Neural cell (in vitro differentiated cells): ENCODE data around the gene ZNF578. TPM values are rescaled to one million over a fixed set of nuclear protein-coding genes. Genes with fewer than 3 reads are reported as not detected.
"Not testable (repeated sequence)": the region's sequence is repeated elsewhere in the genome, so short reads cannot be mapped to it uniquely, and the experiment has no call there.

Experiments used
- H2AFZ ChIP-seq: fragments of 200-600, 300-800 bp; sonication (generic), shearing (Covaris generic); 2 replicates; pipeline ENCODE4 v1.6.0; 2014; ENCODE audit warnings: low read depth, mild to moderate bottlenecking, antibody characterized with exemption, low read length, moderate library complexity
- H3F3A ChIP-seq: fragments of 200-600 bp; shearing (Covaris generic); 2 replicates; pipeline ENCODE4 v1.6.1; 2016; ENCODE audit warnings: mild to moderate bottlenecking, moderate library complexity, mixed read lengths, antibody characterized with exemption, low read length; ENCODE audit not compliant: insufficient read depth, poor library complexity, severe bottlenecking
- H3K27ac ChIP-seq: fragments of 200-600, 300-800 bp; sonication (generic), shearing (Covaris generic); 2 replicates; pipeline ENCODE4 v1.5.1; 2014; ENCODE audit warnings: mild to moderate bottlenecking, low read length, moderate library complexity
- H3K27me3 ChIP-seq: fragments of 300-800, 200-600 bp; sonication (generic), shearing (Covaris generic); 2 replicates; pipeline ENCODE4 v1.6.0; 2014; ENCODE audit warnings: mild to moderate bottlenecking, low read depth, low read length, moderate library complexity; ENCODE audit not compliant: insufficient read depth
- H3K36me3 ChIP-seq: fragments of 300-800, 200-600 bp; sonication (generic), shearing (Covaris generic); 2 replicates; pipeline ENCODE4 v1.5.1; 2014; ENCODE audit warnings: mild to moderate bottlenecking, antibody characterized with exemption, low read length, moderate library complexity; ENCODE audit not compliant: insufficient read depth
- H3K4me2 ChIP-seq: fragments of 300-800, 200-600 bp; sonication (generic), shearing (Covaris generic); 2 replicates; pipeline ENCODE4 v1.6.0; 2014; ENCODE audit warnings: mild to moderate bottlenecking, low read length
- H3K4me3 ChIP-seq: fragments of 300-800, 200-600 bp; sonication (generic), shearing (Covaris generic); 2 replicates; pipeline ENCODE4 v1.5.1; 2014; ENCODE audit warnings: mild to moderate bottlenecking, low read length, moderate library complexity
- H3K79me2 ChIP-seq: fragments of 200-600 bp; shearing (Covaris generic); replicated peaks from 2 replicates; pipeline ENCODE4 v1.6.0; 2014; ENCODE audit warnings: mild to moderate bottlenecking, low read length, moderate library complexity; ENCODE audit not compliant: insufficient read depth
- H3K9ac ChIP-seq: fragments of 300-800, 200-600 bp; sonication (generic), shearing (Covaris generic); 2 replicates; pipeline ENCODE4 v1.6.1; 2016; ENCODE audit warnings: mild to moderate bottlenecking, low read length, mixed read lengths
- H3K9me2 ChIP-seq: fragments of 200-600 bp; shearing (Covaris generic); 2 replicates; pipeline ENCODE4 v1.6.1; 2016; ENCODE audit warnings: mild to moderate bottlenecking, low read length, mixed read lengths; ENCODE audit not compliant: insufficient read depth
- H3K9me3 ChIP-seq: fragments of 200-600, 300-800 bp; sonication (generic), shearing (Covaris generic); 2 replicates; pipeline ENCODE4 v1.6.1; 2016; ENCODE audit warnings: mild to moderate bottlenecking, mixed run types, low read length, moderate library complexity, mixed read lengths
- H4K20me1 ChIP-seq: fragments of 200-600 bp; shearing (Covaris generic); 2 replicates; pipeline ENCODE4 v1.6.1; 2016; ENCODE audit warnings: mild to moderate bottlenecking, mixed run types; ENCODE audit not compliant: insufficient read depth
- EP300 ChIP-seq: fragments of 450-650 bp; conservative IDR thresholded peaks from 2 replicates; pipeline ENCODE4 v1.6.1; 2014; ENCODE audit warnings: antibody characterized with exemption, mild to moderate bottlenecking, moderate library complexity; ENCODE audit not compliant: poor library complexity, severe bottlenecking
- EZH2 ChIP-seq: fragments of 200-600, 300-800 bp; shearing (Covaris generic), sonication (generic); IDR thresholded peaks from 2 replicates; pipeline ENCODE4 v1.6.1; 2014; ENCODE audit warnings: antibody characterized with exemption, low read length, borderline replicate concordance, mild to moderate bottlenecking; ENCODE audit not compliant: insufficient read depth, poor library complexity, severe bottlenecking
- MXI1 ChIP-seq: fragments of 450-650 bp; conservative IDR thresholded peaks from 2 replicates; pipeline ENCODE4 v1.6.1; 2014; ENCODE audit warnings: antibody characterized with exemption, mild to moderate bottlenecking; ENCODE audit not compliant: poor library complexity, severe bottlenecking
- POLR2AphosphoS5 ChIP-seq: IDR thresholded peaks from 2 replicates; pipeline ENCODE4 v1.6.1; 2012
- RAD21 ChIP-seq: fragments of 450-650 bp; conservative IDR thresholded peaks from 2 replicates; pipeline ENCODE4 v1.6.1; 2014; ENCODE audit warnings: antibody characterized with exemption, mild to moderate bottlenecking, moderate library complexity
- SMC3 ChIP-seq: fragments of 450-650 bp; conservative IDR thresholded peaks from 2 replicates; pipeline ENCODE4 v1.6.1; 2014; ENCODE audit warnings: antibody characterized with exemption, mild to moderate bottlenecking, moderate library complexity; ENCODE audit not compliant: poor library complexity
- TAF1 ChIP-seq: IDR thresholded peaks from 2 replicates; pipeline ENCODE4 v1.6.1; 2012; ENCODE audit warnings: low read depth
- polyA plus RNA-seq: library from polyadenylated mRNA; depleted of rRNA; stranded (reverse); fragments of >200 nt; gene quantifications from 2 replicates; pipeline ENCODE4 v1.2.3, GENCODE V29; 2014
- TF ChIP-seq, protein P1 (sequence below): fragments of 450-650 bp; IDR thresholded peaks from 2 replicates; pipeline ENCODE4 v1.5.1; 2014; ENCODE audit warnings: antibody characterized with exemption, mild to moderate bottlenecking, moderate library complexity; ENCODE audit not compliant: poor library complexity, severe bottlenecking
- TF ChIP-seq, protein P2 (sequence below): IDR thresholded peaks from 2 replicates; pipeline ENCODE4 v1.6.1; 2012; ENCODE audit warnings: borderline replicate concordance

Gene ZNF578
- polyA plus RNA-seq, 1 donor from 2014 or later = 0.47 TPM

DNA sequence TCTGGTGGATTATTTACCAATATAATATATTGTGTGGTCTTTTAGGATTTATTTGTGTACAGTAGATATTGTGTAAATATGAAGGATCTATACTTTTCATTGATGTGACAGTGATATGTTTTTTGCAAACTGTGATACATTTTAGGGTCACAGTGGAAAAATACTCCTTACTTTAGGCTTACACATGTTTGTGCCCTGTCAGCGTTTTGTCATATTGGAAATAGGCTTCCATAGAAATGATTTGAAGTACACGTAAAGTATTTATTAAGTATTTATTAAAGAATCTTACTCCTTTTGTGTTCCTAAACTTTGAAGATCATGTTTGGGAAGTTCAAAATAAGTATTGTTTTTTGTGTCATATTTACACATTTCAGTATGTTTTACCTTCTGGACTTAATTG lies 79.1 kb downstream of the ZNF578 start:
- TF ChIP-seq MXI1 = no peak
- no peak for TF ChIP-seq POLR2AphosphoS5
- no peak for TF ChIP-seq RAD21
- no peak for TF ChIP-seq SMC3
- TF ChIP-seq, protein P1, sequence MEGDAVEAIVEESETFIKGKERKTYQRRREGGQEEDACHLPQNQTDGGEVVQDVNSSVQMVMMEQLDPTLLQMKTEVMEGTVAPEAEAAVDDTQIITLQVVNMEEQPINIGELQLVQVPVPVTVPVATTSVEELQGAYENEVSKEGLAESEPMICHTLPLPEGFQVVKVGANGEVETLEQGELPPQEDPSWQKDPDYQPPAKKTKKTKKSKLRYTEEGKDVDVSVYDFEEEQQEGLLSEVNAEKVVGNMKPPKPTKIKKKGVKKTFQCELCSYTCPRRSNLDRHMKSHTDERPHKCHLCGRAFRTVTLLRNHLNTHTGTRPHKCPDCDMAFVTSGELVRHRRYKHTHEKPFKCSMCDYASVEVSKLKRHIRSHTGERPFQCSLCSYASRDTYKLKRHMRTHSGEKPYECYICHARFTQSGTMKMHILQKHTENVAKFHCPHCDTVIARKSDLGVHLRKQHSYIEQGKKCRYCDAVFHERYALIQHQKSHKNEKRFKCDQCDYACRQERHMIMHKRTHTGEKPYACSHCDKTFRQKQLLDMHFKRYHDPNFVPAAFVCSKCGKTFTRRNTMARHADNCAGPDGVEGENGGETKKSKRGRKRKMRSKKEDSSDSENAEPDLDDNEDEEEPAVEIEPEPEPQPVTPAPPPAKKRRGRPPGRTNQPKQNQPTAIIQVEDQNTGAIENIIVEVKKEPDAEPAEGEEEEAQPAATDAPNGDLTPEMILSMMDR = no peak
- TF ChIP-seq EP300 = no peak
- TF ChIP-seq EZH2 = no peak
- TF ChIP-seq TAF1 = no peak
- TF ChIP-seq, protein P2, sequence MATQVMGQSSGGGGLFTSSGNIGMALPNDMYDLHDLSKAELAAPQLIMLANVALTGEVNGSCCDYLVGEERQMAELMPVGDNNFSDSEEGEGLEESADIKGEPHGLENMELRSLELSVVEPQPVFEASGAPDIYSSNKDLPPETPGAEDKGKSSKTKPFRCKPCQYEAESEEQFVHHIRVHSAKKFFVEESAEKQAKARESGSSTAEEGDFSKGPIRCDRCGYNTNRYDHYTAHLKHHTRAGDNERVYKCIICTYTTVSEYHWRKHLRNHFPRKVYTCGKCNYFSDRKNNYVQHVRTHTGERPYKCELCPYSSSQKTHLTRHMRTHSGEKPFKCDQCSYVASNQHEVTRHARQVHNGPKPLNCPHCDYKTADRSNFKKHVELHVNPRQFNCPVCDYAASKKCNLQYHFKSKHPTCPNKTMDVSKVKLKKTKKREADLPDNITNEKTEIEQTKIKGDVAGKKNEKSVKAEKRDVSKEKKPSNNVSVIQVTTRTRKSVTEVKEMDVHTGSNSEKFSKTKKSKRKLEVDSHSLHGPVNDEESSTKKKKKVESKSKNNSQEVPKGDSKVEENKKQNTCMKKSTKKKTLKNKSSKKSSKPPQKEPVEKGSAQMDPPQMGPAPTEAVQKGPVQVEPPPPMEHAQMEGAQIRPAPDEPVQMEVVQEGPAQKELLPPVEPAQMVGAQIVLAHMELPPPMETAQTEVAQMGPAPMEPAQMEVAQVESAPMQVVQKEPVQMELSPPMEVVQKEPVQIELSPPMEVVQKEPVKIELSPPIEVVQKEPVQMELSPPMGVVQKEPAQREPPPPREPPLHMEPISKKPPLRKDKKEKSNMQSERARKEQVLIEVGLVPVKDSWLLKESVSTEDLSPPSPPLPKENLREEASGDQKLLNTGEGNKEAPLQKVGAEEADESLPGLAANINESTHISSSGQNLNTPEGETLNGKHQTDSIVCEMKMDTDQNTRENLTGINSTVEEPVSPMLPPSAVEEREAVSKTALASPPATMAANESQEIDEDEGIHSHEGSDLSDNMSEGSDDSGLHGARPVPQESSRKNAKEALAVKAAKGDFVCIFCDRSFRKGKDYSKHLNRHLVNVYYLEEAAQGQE = no peak
- Histone ChIP-seq H3K27ac (no peak overlapping the region), H3K9me3 (no peaks in the 10 kb centered on the region), H3K79me2 (no peaks in the 10 kb centered on the region), H3K36me3 (no peaks in the 10 kb centered on the region), H3K4me2 (no peak overlapping the region), H3K27me3 (peaks cover 7% of the 10 kb centered on the region), H3K4me3 (no peak overlapping the region), H4K20me1 (no peaks in the 10 kb centered on the region), H2AFZ (no peak overlapping the region), H3K9ac (no peak overlapping the region), H3K9me2 (no peaks in the 10 kb centered on the region), H3F3A (no peaks in the 10 kb centered on the region)

DNA sequence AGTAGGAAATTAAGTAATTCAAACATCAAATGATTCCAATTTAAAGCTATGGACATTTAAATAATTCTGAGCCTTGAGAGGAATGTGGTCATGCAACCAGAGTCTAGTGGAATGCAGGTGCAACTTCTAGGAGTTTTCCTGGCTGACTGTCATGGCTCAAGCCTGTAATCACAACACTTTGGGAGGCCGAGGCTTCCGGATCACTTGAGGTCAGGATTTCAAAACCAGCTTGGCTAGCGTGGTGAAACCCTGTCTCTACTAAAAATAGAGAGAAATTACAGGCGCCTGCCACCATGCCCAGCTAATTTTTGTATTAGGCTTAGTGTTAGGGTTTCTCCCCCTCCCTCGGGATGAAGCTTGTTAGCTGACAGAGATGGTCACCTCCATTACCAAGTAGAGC lies 80.5 kb downstream of the ZNF578 start:
- Histone ChIP-seq H3K9me3 (no peaks in the 10 kb centered on the region), H3K9me2 (no peaks in the 10 kb centered on the region), H3K27ac (no peak overlapping the region), H4K20me1 (no peaks in the 10 kb centered on the region), H3K79me2 (no peaks in the 10 kb centered on the region), H3K4me3 (no peak overlapping the region), H3K36me3 (no peaks in the 10 kb centered on the region), H3F3A (no peaks in the 10 kb centered on the region), H2AFZ (no peak overlapping the region), H3K9ac (no peak overlapping the region), H3K4me2 (no peak overlapping the region), H3K27me3 (peaks cover 7% of the 10 kb centered on the region)
- TF ChIP-seq EP300 = no peak

DNA sequence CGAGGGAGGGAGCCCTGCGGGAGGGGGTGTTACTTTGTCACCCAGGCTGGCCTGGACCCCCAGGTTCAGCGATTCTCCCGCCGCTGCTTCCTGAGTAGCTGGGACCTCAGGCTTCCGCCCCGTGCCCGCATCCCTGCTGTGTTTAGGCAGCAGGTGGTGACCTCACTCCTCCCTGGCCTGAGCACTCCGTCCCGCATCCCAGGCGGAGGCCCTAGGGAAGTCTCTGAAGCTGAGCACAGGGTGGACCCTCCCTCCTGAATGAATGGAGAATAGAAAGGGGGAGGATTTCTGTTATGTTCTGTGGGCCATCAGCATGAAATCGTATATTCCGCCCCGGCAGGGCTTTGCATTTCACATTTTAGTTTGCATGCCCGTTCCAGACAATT lies 82.0 kb downstream of the ZNF578 start:
- H3K9me2 ChIP-seq, H3K79me2 ChIP-seq, H3K27ac ChIP-seq, H3K9me3 ChIP-seq, H3F3A ChIP-seq, H3K36me3 ChIP-seq, H3K27me3 ChIP-seq, H4K20me1 ChIP-seq: not testable (repeated sequence)
- Histone ChIP-seq H3K9ac (peak overlapping the region; percentile 41), H2AFZ (peak overlapping the region; percentile 8), H3K4me3 (peak overlapping the region; percentile 65), H3K4me2 (peak overlapping the region; percentile 39)
